NCI-H748 treated with DMSO at 0.1 percent for 48 hours (cell line): Measurements from ENCODE around the gene KANK2.
"Not testable (repeated sequence)": the region's sequence is repeated elsewhere in the genome, so short reads cannot be mapped to it uniquely, and the experiment has no call there.

Source experiments
- DNase-seq: peaks from one replicate; lab custom pipeline; 2025; lab: John Stamatoyannopoulos, UW

The KANK2 gene

DNA sequence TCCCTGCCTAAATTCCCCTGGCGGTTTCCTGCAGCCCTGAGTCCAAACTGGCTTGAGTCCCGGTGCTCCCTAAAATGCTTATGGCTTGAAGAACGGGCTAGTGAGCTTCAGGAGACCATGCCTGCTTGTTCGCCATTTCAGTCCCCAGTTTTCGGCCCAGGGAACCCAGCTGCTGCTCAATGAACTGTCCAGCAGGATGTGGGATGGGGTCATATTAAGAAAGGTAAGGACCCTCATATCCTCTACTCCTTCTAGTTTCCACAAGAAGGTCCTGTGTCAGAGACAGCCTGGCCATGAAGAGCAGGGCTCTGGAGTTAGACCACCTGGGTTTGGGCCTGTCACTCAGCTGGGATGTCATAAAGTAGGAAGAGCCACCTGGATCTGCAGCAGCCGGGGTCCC, 24.8 kb downstream of the KANK2 start:
- no peak for DNase-seq

DNA sequence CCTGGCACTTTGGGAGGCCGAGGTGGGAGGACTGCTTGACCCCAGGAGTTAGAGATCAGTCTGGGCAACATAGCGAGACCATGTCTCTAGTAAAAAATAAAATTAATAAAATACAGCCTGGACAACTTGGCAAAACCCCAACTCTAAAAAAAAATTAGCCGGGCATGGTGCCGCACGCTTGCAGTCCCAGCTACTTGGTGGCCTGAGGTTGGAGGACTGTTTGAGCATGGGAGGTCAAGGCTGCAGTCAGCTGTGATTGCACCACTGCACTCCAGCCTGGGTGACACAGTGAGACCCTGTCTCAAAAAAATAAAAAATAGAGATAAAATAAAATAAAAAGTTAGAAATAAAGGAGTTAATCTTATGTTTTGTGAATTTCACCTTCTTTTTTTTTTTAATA, 26.2 kb downstream of the KANK2 start:
- no peak for DNase-seq

DNA sequence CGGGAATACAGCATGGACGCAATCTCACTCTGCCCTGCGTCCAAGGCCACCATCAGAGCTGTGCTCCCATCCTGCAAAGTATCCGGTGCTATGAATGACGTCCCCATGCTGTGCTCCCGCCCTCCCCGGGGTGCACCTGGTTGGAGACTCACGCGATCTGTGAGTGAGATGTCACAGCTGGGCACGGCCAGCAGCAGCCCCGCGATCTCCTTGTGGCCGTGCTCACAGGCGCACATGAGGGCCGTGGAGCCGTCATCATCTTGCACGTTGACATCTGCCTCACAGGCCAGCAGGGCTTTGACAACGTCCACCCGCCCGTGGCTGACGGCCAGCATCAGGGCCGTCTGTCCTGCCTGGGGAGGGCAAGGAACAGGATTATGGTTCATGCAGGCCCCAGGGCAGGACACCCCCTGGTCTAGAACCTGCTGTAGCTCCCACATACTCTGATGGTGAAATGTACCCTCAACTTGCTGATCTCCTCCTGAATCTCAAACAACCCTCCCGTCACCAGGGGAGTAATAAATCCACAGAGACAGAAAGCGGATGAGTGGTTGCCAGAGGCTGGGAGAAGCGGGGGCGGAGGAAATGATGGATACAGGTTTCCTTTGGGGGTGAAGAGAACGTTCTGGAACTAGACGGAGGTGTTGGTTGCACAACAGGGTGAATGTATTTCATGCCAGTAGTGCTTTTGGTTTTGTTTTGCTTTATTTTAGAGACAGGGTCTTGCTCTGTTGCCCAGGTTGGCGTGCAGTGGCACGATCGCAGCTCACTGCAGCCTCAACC, 27.3 kb downstream of the KANK2 start:
- no peak for DNase-seq

DNA sequence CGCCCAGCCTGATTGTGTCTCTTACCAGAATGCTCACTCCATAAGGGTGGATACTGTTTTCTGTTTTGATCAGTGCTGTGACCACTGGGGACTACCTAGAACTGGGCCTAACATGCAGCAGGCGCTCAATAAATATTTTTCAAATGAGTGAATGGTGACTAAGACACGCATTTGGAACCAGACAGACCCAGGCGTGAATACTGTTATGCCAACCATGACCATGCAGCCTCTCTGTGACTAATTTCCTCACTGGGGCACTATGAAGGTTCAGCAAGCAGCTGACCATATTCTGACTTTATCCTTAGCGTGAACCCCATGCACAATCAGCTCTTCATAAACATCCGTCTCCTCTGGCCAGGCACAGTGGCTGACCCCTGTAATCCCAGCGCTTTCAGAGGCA, 28.8 kb downstream of the KANK2 start:
- no peak for DNase-seq

DNA sequence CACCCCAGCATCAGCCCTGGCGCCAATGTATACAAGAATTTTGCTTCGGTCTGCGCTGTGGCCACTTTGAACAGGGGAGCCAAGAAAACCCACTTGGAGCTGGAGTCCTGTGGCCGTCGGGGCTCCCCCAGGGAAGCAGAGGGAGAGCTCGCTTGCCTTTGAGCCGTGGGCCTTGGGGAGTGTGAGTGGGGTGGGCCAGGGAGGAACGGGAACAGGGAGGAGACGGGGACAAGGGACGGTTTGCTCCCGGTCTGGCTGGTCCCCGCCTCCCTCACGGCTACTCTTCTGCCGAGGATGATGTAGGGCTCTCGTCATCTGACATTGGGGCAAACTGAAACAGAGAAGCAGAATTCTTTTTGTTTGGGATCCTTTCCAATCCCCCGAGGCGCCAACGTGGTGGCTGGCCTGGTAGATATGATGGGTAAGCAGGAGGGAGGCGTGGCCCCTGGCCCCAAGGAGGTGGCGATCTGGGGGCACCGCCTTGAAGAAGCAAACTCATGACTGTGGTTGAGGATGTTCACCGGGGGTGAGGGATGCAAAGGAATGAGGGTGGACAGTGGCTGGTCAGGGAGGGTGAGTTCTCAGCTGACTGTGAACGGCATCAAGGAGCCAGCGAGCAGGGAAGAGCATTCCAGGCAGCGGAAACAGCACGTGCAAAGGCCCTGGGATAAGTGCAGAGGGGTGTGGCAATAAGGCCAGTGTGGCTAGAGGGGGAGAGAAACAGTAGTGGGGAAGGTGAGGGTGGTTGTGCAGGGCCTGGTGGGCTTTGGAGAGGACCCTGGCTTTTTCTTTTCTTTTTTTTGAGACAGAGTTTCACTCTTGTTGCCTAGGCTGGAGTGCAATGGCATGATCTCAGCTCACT, 30.8 kb downstream of the KANK2 start:
- DNase-seq: no peak

DNA sequence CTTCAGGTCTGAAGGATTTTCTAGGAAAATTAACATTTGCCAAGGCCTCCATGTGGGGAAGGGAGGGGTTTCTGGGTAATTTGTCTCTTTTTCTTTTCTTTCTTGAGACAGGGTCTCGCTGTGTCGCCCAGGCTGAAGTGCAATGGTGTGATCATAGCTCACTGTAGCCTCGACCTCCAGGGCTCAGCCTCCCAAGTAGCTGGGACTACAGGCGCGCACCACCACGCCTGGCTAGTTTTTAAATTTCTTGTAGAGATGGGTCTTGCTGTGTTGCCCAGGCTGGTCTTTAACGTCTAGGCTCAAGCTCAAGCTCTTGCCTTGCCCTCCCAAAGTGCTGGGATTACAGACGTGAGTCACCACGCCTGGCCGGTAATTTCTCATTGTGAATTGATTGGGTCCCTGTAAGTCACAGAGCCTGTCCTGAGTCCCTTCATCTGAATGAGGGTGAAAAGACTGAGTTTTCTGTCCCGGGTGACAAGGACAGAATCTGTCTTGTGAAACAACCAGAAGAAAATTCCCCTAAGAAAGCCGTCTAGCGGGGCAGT, 31.8 kb downstream of the KANK2 start:
- no peak for DNase-seq

GRCh38 chr19:11164879-11165406, 32.4 kb downstream of the KANK2 start:
- no peak for DNase-seq

DNA sequence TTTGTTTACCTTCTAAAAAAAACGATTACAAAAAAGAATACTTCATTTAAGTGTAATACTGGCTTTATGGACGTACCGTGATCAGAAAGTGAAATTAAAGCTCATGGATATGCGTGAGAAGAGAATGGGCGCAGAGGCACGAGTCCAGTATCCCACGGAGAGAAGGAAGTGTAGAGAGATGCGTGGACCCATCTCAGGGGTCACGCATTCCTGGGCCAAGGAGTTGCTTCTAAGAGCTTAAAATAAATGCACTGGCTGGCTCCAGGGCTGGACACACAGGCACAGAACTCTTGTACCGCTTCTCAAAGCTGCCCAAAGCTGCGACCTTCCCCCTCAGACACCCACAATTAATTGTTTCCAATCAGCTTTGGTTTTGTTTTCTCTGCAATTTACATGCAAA, 33.0 kb downstream of the KANK2 start:
- DNase-seq: no peak

GRCh38 chr19:11160440-11160768, 36.9 kb downstream of the KANK2 start:
- not testable (repeated sequence) for DNase-seq

- DNase-seq: no peak
Measured at GRCh38 chr19:11159598-11160439, 37.5 kb downstream of the KANK2 start.

DNA sequence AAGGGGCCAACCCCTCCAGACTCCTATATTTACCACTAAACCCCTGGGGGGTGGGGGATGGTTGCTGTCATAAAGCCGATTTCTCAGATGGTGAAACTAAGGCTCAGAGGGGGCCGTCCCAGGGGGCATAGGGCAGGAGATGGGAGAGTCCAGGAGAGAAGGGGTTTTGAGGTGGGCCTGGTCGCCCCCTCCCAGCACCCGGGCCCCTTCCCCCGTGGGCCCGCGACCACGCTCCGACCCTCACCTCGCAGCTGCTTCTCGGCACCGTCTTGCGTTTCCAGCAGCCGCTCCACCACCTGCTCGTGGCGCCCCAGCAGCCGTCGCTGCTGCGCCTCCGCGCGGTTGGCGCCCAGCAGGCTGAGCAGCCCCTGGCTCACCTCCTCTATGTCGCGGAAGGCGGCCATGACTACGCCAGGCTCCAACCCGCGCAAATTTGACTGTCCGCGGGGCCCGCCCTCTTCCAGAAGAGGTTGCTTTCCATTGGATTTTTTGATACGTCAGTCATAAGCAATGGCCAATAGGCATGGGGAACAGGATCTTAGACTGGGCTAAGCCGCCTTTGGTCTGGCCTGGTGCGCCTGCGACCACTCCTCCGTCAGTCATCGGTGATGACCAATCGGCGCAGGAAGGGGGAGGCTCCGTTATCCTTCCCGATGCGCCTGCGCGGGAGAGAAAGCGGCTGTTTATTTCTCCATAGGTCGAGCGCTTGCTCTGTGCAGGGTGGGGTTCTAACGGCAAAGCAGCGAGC, 41.8 kb downstream of the KANK2 start, which contains the start of gene SPC24:
Gene SPC24 (minus strand): TSS at position 410 of the 748 bp plus-strand sequence. CDS start 6 bp downstream, at position 404.
- DNase-seq: peak; percentile 93

GRCh38 chr19:11154683-11155047, 42.7 kb downstream of the KANK2 start:
- no peak for DNase-seq

- no peak for DNase-seq
Measured at GRCh38 chr19:11152318-11153062, 44.9 kb downstream of the KANK2 start.

DNA sequence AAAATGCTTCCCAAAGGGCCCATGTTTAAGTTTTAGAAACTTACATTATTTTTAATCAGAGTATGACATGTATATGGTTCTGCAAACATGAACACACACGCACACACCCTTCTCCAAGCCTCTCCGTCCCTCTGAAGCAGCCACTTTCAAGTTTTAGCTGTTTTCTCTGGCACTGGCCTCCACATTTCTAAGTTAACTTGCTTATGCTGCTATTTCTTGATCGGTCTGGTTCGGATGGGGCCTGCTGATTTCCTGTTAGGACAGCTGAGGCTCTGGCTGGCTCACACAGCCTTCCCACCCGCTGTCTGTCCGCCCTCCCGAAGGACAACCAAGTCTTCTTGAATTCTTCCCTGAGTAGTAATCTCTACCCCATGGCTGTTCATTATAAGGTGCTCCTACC, 46.2 kb downstream of the KANK2 start:
- DNase-seq: no peak

GRCh38 chr19:11148001-11148400, 49.3 kb downstream of the KANK2 start:
- no peak for DNase-seq

- DNase-seq: no peak
Measured at GRCh38 chr19:11145536-11145924, 51.8 kb downstream of the KANK2 start.

DNA sequence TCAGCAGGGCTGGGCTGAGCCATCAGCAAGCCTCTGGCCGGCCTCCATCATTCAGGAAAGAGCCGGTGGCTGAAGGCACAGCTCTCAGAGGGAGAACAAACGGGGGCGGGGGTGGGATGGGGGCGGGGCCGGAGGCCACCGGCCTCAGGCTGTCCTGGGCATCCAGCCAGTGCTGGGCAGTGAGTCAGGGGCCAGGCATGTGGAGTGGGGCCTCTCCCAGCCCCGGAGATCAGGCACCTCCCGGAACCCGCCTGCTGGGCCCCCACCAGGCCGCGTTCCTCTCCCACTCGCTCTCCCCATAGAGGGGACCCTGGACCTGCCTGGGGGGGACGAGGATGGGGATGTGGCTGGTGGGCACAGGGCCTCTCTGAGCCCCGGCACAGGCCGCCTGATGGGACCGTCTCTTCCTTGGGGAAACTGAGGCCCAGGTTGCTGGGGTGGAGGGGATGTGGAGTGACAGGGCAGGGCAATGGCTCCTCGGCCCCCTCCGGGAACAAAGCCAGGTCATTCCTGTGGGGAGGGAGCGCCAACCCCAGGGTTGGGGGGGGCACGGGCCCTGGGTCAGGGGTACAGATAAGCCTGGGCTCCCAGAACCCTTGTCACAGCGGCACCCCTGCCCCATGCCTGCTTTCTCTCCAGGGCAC, 54.7 kb downstream of the KANK2 start:
- no peak for DNase-seq

DNA sequence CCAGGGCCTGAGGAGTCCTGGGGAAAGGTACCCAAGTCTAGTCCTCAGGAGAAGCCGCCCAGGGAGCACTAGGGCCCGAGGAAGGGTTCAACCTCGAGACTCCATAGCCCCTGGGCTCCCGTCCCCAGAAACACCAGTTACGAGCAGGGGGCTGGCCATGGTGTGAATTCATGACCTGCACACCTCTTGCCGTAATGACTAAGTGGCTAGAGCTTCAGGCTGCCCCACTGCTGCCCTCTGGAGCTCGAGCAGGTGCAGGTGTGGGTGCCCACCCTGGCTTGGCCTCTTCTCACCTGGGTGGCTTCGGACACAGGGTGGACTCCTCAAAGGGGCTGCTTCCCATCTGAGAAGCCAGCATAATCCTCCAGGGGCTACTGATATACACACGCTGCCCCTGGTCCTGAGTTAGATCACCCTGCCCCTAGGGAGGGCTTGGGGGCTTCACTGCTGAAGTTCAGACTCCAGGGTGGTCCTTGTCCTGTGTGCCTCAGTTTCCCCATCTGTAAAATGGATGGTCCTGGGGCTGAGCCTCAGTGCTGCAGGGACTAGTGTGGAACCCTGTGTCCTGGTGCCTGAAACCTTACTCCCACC, 55.3 kb downstream of the KANK2 start:
- DNase-seq: no peak

- DNase-seq: no peak
Measured at GRCh38 chr19:11140896-11141295, 56.4 kb downstream of the KANK2 start.
